GM21381 (cell line): ENCODE data around the gene RASL10A.

ENCODE experiments used
- ATAC-seq: cut with Tn5 transposase; IDR thresholded peaks from one replicate; pipeline ENCODE4 v1.9.1; 2021; ENCODE audit warnings: mild to moderate bottlenecking, moderate library complexity; ENCODE audit not compliant: unreplicated experiment

RASL10A gene

DNA sequence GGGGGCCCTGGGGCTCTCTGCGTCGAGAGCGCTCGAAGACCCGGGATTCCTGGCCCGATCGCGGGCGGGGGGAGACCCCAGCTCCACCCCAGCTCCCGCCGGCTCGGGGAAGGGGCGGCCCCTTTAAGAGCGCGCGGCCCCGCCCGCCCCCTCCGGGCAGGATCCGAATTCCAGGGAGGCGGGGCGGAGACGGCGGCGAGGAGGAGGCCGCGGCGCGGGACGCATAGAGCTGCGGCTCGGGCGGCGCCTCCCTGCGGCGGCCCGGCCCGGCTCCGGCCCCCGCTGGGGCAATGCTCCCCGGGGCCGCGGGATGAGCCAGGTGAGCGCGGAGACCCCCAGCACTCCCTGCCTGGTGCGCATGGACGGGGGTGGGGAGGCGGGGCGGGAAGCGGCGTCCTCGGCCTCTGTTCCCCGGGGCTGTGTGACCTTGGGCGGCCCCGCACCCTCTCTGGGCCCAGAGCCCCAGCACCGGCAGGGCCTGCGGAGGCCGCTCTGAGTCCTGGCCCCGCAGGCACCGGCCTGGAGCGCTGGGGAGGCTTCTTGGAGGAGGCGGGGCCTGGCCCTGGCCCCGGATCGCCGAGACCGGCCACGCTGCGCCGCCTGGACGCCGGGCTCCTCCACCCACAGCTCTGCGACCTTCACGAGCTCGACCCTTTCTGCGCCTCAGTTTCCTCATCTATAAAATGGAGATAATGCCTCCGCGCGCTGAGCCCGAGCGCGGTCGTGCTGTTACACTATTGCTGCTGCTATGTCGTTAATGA is 8.5 kb downstream of the RASL10A start:
- ATAC-seq: no peak

DNA sequence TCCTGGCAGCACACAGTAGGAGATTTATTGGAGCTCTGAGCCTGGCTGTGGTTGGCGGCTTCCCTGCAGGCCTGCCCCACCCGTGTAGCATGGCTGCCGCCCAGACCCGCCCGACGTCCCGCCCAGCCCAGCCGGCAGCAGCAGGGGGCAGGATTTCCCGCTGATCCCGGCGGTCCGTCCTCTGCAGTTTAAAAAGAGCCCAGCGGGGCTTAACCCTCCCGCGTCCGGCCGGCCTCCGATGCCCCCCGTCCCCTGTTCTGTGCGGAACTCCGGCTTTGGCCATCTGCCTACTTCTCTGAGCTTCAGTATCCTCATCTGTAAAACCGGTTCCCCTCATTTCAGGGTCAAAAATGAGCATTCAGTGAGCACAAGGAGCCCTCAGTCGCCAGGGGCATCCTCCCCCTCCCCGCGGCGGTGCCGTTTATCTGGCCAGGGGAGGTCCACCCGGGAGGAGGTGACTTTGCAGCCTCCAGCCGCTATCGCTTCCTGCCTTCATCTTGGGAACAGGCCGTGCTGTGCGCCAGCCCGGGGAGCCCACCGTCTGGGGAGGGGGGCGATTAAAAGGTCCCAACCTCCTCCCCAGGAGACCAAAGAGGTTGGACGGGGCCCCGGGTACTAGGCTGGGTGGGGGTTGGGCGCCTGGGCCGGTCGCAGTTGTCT is 9.2 kb downstream of the RASL10A start, which contains the start of gene GAS2L1:
GAS2L1 (plus strand) TSS at position 476 of the 660 bp plus-strand sequence. CDS start 1,456 bp downstream, outside the sequence.
- no peak for ATAC-seq

DNA sequence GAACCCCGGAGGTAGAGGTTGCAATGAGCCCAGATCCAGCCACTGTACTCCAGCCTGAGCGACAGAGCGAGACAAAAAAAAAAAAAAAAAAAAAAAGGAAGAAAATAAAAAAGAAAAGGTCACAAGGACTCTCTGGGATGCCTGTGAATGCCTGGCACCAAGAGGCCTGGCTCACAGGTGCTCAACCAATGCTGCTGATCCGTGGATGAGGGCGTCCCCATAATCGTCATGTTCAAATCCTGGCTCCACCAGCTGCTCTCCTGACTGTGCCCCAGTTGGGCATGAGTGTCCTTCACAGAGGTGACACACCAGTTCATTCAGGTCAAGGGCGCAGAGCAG is 9.7 kb downstream of the RASL10A start:
- ATAC-seq: no peak

DNA sequence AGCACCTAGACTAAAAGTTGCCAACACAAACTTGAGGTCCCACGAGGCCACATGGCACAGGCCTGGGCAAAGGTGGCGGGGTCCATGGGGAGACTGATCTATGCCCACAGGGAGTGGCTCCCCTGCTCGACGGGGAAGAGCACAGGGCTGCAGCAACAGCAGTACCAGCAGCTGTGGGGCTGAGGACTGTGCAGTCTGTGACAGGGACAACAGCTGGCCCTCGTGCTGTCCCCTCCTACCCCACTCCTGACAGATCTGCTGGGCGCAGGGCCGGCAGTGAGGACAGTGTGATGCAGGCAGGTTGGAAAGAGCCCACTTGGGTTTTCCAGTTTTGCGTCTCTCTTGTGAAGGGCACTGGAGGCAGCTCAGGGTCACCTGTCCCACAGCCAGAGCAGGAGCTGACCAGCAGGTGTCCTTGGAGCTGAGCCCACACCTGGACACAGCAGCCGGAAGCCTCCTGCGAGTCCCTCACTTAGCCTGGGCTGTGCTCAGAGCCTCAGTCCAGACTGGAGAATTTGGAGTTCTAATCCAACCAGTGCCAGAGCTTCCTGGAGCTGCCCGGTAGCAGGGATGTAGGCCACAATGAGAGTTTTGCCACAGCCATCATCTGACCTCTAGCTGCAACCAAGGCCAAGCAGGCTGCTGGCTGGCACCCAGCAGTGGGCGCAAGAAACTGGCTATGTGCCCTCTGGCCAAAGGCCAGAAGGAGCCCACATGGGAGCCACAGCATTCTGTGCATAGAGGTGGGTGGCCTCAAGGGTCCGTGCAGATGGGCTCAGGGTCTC is 12.6 kb downstream of the RASL10A start:
- ATAC-seq: no peak

DNA sequence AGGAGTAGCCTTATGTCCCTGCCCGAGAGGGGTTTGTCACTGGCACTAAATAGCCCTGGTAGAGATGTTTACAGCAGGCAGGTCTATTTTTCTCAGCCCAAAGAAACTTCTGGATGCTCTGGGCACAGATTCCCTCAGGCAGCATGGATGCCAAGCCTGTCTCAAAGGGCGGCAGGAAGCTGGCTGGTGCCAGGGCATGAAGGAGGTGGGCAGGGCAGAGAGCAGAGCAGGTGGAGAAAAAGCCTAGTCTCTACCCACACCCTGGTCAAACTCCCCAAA is 13.2 kb downstream of the RASL10A start:
- ATAC-seq: no peak

DNA sequence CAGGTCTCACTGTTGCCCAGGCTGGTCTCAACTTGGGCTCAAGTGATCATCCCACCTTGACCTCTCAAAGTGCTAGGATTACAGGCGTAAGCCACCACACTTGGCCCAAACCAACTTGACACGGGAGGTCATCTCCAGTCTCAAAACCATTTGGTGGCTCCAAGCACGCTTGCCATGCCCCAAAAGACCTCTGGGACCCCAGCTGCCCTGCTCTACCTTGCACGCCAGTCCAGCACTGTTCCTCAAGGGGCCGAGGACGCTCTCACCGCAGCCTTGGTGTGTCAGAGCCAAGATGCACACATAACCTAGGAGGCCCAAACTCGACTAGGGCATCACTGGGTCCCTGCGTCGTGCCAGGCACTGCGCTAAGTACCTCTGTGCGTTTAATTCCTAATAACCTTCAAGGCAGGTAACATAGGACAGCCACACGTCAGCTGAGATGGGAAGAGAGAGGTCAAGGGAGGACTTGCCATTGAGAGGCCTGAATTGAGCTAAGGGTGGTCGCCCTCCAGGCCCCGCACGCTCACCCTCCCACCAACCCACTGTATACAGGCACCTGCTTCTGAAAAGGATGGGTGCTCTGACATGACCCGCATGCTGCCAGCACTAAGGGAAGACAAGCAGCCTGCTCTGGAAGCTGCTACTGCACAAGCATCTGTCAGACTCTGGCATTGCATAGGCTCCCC is 13.6 kb downstream of the RASL10A start:
- no peak for ATAC-seq

DNA sequence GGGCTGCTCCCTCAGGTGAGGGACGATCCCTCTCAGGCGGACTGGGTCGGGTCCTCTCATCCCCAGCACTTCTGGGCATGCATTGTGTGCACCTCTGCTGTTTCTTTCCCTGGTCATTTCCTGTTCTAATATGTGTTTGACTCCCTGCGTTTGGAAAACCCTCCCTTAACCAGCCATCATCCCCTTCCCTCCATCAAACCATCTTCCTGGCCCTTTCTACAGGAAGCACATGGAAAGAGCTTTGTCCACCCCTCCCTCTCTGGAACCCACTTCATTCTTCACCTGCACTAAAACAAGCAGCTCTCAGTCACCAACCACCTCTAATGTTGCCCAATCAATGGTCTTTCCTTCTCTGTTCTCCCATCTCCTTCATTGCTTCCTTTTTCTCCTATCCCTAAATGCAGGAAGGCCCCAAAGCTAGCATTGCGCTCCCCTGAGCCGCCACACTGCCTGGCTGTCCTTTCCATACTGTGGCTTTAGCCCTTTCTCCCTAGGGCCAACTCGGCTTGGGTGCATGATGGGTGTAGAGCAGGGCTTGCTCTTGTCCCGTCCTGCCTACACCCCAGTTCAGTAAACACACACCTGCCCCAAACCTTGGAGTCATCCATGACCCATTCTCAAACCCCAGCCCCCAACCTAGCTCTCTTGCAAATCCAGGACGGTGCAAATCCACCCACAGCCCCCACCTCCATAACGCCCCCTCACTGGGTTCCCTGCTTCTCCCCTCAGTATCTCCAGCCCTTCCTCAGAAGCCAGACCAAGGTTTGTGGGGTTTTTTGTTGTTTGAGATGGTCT is 14.5 kb downstream of the RASL10A start:
- no peak for ATAC-seq

DNA sequence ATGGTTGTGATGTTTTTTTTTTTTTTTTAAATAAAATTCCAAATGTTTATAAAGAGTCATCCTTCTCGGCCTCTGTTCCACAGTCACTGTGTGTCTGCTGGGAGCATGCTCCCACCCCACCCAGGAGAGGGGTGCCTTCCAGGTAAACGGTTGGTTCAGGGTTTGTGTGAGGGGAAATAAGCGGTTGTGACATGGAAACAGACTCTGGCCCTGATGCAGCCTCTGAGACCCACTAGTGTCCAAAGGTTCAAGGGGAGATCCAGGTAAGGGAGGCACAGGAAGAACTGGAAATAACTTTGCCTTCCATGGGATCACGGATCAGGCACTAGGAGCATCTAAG is 15.1 kb downstream of the RASL10A start:
- ATAC-seq: no peak

DNA sequence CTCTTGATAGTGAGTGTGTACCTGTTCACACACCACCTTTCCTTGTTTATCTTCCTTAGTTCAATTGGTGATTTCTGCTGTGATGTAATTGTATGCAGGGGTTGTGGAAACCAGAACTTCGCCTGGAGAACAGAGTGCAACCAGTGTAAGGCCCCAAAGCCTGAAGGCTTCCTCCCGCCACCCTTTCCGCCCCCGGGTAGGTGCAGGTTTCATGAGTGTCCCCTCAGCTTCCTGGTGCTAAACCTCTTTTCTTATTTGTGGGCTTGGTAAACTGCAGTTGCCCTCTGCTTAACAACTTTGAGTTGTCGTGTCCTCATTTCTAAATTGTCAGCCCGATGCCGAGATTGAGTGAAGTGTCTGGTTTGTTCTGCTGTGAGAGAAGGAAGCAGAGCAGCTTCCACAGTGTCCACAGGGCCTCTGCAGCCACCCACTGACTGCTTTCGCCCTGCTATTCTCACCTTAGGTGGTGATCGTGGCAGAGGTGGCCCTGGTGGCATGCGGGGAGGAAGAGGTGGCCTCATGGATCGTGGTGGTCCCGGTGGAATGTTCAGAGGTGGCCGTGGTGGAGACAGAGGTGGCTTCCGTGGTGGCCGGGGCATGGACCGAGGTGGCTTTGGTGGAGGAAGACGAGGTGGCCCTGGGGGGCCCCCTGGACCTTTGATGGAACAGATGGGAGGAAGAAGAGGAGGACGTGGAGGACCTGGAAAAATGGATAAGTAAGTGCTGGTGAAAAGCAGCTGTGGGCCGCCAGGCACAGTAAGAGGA is 16.2 kb downstream of the RASL10A start:
- ATAC-seq: no peak

DNA sequence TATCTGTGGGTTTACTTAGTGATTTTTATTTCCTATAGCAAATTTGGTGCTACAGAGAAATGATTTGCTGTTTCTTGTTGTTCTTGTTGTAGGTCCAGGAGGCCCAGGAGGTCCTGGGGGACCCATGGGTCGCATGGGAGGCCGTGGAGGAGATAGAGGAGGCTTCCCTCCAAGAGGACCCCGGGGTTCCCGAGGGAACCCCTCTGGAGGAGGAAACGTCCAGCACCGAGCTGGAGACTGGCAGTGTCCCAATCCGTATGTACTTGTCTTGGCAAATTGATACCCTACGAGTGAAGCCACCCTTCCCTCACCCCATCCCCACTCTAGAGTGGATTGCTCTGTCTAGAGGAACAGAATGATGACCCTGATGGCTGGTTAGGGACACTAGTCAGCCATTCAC is 16.9 kb downstream of the RASL10A start:
- ATAC-seq: no peak

DNA sequence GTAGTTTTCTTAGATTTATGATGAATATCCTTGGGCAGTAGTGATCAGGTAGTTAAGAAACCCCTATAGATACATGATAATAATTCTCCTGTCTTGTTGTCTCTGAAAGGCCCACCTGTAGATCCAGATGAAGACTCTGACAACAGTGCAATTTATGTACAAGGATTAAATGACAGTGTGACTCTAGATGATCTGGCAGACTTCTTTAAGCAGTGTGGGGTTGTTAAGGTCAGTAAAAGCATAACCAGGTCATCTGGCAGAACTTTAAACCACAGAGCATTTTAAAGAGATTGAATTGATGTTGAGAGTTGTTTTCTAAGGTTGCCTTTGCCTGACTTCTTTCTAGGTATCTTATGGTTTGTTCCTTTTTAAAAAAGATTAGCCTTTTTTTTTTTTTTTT is 23.1 kb downstream of the RASL10A start:
- no peak for ATAC-seq

DNA sequence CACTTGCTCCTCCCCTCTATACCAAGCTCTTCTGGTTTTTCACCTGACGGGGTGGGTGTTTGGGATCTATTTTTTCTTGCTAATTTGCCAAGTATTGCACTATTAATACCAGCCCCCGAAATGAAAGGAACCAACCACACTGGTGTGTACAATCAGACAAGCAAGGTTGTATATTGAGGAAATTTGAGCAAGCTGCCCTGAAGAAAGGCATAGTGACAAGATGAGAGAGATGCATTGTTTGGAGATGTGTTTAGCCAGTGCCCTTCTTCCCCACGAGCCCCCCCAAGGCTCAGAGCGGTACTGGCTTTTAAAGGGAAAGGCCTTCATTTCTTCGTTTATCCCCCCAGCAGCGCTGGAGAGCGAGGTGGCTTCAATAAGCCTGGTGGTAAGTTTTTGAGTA is 24.3 kb downstream of the RASL10A start:
- no peak for ATAC-seq

DNA sequence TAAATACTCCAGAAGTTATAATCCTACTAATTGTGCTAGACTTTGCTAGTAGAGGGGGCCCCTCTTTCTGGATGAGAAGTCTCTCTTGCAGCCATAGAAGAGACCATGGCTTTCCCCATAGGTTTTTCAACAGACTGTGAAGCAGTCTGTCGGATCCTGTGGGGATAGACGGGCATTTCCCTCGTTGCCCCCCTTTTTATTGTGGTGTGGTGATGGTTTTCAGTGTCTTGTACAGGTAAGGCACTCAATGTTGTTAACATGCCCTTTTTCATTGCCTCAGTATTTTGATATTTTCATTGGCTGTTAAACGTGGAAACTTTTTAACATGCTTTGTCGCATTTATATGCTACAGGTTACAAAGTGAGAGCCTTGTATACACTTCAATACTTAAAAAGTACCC is 25.4 kb downstream of the RASL10A start:
- no peak for ATAC-seq

DNA sequence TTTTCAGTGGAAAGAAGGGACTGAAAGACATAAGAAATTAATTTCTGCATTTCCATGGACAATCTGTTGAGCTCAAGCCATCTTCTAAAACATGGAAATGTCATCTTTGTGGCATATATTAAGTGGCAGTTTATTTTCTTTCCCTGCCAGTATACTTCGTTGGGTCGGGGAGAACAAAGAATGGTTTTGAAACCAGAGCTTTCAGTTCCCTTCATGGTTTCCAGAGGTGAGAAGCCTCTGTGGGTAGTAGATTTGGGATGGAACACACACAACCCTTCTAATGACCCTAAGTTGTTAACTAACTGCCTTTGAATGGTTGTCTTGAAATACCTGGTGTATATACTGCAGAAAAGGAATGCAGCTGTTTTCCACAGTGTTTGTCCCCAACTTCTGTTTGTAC is 26.7 kb downstream of the RASL10A start:
- no peak for ATAC-seq

DNA sequence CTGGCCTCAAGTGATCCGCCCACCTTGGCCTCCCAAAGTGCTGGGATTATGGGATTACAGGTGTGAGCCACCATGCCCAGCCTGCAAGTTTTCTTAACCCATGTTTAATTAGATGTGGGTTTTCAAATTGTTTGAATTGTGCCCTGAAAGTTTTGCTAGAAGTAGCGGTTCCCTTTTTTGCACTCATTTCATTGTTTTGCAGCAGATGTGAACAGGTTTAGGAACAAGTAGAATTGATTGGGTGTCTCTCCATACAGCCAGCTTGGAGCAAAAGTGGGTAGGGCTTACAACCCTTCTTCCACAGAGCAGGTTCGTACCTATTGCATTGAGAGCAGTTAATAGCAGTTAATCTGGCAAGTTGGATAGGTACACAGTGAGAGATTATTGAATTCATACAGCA is 31.3 kb downstream of the RASL10A start:
- ATAC-seq: no peak

DNA sequence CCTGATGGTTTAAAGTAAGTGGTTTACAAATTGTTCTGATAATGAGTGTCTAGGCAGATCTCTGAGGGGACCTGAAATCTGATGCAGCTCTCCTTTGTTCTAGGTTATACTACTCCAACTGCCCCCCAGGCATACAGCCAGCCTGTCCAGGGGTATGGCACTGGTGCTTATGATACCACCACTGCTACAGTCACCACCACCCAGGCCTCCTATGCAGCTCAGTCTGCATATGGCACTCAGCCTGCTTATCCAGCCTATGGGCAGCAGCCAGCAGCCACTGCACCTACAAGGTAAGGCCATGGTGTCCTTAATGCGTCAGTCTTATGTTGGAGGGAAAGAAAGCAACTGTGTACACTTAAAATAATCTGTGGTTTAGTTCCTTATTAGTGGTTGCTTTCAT is 37.6 kb downstream of the RASL10A start:
- ATAC-seq: no peak

DNA sequence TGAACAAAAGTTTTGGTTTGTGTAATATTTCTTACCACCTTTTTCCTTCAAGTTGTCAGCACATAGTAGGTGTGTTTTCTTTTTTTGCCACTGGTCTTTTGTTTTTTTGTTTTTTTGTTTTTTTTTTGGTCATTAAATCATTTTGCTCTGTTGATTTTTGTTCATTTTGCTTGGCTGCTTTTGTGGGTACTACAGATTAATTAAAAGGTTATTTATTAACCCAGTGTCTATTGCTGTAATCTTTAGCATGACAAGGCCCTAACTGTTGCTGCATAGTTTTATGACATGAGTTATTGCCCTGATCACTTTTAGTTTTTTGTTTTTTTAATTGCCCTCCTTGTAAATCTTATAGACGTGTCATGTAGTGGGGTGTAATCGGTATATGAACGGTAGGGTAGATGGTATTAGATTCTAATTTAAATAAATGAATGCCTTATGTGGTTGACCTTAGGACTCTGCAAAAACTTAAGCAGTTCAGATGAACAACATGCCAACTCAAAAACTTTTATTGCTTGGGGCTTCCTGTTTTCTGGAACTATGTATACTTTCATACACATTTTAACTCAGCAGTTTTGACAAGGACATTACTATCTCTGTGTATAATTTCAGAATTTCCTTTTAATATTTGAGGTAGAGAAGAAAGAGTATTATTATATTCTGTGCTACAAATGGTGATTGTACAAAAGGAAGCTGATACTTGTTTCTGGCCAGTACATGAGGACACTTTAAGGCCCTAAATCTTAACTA is 39.5 kb downstream of the RASL10A start:
- ATAC-seq: no peak

DNA sequence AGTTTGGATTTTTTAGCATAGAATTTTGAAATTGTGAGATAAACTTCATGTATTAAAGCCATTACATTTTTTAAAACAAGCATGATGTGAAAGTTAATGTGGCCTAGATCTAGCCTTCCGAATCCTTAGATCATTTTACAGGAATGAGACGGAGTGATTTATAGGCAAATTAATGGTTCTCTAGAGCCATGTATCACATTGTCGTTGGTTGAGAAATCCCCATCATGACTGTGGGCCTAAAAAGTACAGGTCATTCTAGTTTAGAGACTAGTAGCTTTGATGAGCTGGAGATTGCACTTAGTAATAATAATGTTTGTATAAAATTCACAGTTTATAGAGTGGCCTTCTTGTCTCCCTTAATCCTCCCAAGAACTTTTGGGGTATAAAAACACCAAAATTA is 40.3 kb downstream of the RASL10A start:
- ATAC-seq: no peak

DNA sequence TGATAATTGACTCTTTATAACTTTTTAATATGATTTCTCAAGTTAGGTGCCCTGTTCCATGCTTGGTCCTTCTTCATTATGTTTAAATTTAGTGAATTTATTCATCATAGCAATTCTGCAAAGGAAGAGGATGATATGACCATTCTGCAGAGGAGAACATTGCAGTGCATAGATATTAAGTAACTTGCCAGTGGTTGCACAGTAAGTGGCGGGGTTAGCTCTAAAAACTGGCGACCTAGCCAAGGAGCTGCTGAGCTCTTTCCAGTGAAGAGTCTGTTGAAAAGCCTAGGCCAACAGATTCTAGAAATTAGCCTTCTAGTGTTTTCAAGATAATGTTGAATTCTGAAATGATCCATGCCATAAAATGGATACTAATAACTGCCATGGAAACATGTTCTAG is 42.9 kb downstream of the RASL10A start:
- ATAC-seq: no peak
